Measurements from ENCODE around the gene CCSAP. TPM values are rescaled to one million over a fixed set of nuclear protein-coding genes. Genes with fewer than 3 reads are reported as not detected.

Gene CCSAP
- total RNA-seq, 2 experiments from 2014 or later, result 9.8 TPM

DNA sequence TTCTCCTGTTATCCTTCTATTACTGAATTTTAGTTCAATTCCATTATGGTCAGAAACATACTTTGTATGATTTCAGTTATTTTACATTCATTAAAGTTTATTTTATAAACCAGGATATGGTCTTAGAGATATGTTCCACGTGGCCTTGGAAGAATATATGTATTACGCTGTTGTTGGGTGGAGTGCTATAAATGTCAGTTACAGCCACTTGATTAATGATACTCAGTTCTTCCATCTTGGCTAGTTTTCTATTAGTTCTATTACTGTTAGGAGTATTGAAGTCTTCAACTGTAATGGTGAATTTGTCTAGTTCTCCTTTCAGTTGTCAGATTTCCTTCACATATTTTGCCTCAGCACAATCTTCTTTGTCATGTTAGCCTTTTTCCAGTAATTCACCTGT is 26.7 kb downstream of the CCSAP start:
- CTCF ChIA-PET, result interaction anchor here (0.6 kb wide), 1 partner anchor 1317 kb away, joined by 4 read pairs; no protein-coding TSS in a partner anchor
- POLR2A ChIA-PET, result interaction anchor here (0.5 kb wide), 1 partner anchor 34 kb away, joined by 3 read pairs; no protein-coding TSS in a partner anchor

DNA sequence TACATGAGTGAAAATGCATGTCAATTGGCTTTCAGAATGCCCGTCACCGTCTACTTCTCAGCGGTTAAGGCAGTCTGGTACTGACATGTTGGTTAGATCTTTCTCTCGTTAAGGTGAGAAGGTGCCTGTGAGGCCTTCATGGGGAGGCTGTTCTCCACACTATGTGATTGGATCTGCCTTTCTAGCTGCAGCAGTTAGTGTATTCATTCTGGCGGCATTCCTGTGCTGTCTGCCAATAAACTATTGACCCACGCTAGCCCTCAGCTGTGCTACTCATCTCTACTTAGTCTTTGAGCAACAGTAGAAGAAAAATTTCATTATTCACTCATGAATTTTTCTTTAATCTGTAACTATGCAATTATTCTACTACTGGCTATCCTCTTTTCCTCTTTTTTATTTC is 32.0 kb downstream of the CCSAP start:
- CTCF ChIA-PET, result no interaction called here
- Mint-ChIP-seq H3K4me1 (ENCODE audit: low read depth) (no peaks in the 10 kb centered on the region), H3K27me3 (no peaks in the 10 kb centered on the region), H3K9me3 (no peaks in the 10 kb centered on the region), H3K36me3 (peaks cover 16% of the 10 kb centered on the region), H3K4me3 (no peak overlapping the region), H3K27ac (no peak overlapping the region)
- intact Hi-C loops (cut with micrococcal nuclease), result no loop called here
- POLR2A ChIA-PET, result no interaction called here
- no peak for DNase-seq

More for the DNA sequence above, 26.7 kb downstream of the CCSAP start:
- no peak overlapping the region for H3K27ac Mint-ChIP-seq
- H3K4me3 Mint-ChIP-seq, result no peak overlapping the region
- no peaks in the 10 kb centered on the region for H3K4me1 Mint-ChIP-seq (ENCODE audit: low read depth)
- DNase-seq, result no peak
- H3K9me3 Mint-ChIP-seq, result no peaks in the 10 kb centered on the region
- intact Hi-C loops (cut with micrococcal nuclease), result no loop called here
- no peaks in the 10 kb centered on the region for H3K27me3 Mint-ChIP-seq
- H3K36me3 Mint-ChIP-seq, result peaks cover 15% of the 10 kb centered on the region

DNA sequence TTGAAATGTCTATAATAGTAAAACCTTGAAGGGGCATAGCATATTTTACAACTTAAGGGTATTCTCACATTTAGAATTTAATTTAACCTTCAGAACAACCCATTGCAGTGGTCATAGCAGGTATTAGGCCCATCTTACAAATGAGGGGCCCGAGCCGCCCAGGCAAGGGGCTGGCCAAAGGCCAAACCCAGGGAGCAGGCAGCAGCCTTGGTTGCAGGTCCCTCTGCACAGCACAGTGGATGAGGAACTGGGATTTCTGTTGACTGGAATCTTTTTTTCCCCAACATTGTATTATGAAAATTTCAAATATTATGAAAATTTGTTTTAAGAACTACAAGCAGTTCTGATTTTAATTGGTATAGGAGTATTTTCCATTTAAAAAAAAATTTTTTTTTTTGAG is 33.2 kb downstream of the CCSAP start:
- Mint-ChIP-seq H3K36me3 (peaks cover 16% of the 10 kb centered on the region), H3K4me1 (ENCODE audit: low read depth) (no peaks in the 10 kb centered on the region), H3K4me3 (no peak overlapping the region), H3K27me3 (no peaks in the 10 kb centered on the region), H3K27ac (no peak overlapping the region), H3K9me3 (no peaks in the 10 kb centered on the region)
- POLR2A ChIA-PET, result no interaction called here
- no peak for DNase-seq
- CTCF ChIA-PET, result interaction anchor here (0.6 kb wide), 1 partner anchor 1591 kb away, joined by 3 read pairs; no protein-coding TSS in a partner anchor
- intact Hi-C loops (cut with micrococcal nuclease), result no loop called here

DNA sequence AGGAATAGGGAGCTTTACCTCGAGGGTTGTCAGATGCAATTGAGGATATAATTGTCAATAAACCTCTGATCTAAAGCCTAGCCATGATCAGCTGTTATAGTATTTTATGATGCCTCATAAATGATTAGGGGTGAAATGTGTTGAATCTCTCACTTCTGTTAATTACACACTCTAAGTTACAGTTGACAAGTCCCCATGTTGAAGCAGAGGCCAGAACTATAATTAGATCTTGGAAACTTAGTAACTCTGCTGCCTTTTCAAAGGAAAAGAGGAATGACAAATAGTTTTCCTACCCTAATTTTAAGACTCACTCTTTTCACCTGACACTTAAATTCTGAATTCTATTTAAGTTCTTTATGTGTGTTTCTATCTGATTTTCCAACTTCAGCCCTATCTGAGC is 33.8 kb downstream of the CCSAP start:
- DNase-seq, result no peak
- ChIA-PET POLR2A (no interaction called here), CTCF (interaction anchor here (0.6 kb wide), 1 partner anchor 1592 kb away, joined by 3 read pairs; no protein-coding TSS in a partner anchor)
- H3K4me3 Mint-ChIP-seq, result no peak overlapping the region
- intact Hi-C loops (cut with micrococcal nuclease), result no loop called here
- no peak overlapping the region for H3K27ac Mint-ChIP-seq
- H3K9me3 Mint-ChIP-seq, result no peaks in the 10 kb centered on the region
- H3K27me3 Mint-ChIP-seq, result no peaks in the 10 kb centered on the region
- no peaks in the 10 kb centered on the region for H3K4me1 Mint-ChIP-seq (ENCODE audit: low read depth)
- peaks cover 16% of the 10 kb centered on the region for H3K36me3 Mint-ChIP-seq

DNA sequence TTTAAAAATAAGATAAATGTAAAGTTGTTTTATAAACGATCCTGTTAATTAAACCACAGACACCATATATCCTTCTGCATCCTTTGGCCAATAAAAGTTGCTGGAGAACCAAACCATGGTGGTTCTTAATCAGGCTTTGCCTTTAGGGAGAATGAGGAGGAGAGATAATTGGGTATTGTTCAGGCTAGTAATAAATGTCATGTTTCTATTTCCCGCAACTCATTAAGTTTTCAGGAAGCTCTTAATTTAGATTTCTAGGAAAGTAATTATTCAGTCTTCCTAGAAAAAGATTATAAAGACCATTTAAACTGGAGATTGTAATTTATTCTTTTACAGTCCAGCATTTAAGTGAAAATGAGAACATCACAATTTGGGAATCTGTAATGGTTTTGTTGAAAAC is 37.5 kb downstream of the CCSAP start:
- ChIA-PET CTCF (interaction anchor here (0.6 kb wide), 1 partner anchor 171 kb away, joined by 3 read pairs; no protein-coding TSS in a partner anchor), POLR2A (no interaction called here)
- no peaks in the 10 kb centered on the region for H3K27me3 Mint-ChIP-seq
- H3K4me3 Mint-ChIP-seq, result no peak overlapping the region
- H3K27ac Mint-ChIP-seq, result no peak overlapping the region
- DNase-seq, result no peak
- H3K4me1 Mint-ChIP-seq (ENCODE audit: low read depth), result no peaks in the 10 kb centered on the region
- H3K36me3 Mint-ChIP-seq, result peaks cover 13% of the 10 kb centered on the region
- intact Hi-C loops (cut with micrococcal nuclease), result no loop called here
- H3K9me3 Mint-ChIP-seq, result no peaks in the 10 kb centered on the region

DNA sequence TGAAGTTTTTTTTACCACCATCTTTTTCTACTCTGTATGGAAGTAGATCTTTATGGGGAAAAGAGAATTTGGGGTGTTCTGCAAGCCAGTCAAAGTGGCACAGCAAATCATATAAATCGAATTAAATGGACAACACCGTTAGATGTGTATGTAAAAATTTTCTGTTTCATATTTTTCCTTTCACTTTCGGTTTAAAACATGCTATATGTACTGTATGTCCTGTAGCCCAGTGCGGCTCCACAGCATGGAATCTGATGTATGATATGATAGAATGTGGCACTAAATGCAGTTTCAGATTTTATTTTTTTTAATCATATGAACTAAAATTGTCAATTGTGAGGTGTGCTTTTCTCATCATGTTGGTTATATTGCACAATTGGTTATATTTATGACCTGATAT is 39.0 kb downstream of the CCSAP start:
- Mint-ChIP-seq H3K9me3 (no peaks in the 10 kb centered on the region), H3K27me3 (no peaks in the 10 kb centered on the region), H3K36me3 (peaks cover 21% of the 10 kb centered on the region), H3K27ac (no peak overlapping the region), H3K4me1 (ENCODE audit: low read depth) (no peaks in the 10 kb centered on the region), H3K4me3 (no peak overlapping the region)
- DNase-seq, result no peak
- CTCF ChIA-PET, result no interaction called here
- intact Hi-C loops (cut with micrococcal nuclease), result no loop called here
- POLR2A ChIA-PET, result no interaction called here

DNA sequence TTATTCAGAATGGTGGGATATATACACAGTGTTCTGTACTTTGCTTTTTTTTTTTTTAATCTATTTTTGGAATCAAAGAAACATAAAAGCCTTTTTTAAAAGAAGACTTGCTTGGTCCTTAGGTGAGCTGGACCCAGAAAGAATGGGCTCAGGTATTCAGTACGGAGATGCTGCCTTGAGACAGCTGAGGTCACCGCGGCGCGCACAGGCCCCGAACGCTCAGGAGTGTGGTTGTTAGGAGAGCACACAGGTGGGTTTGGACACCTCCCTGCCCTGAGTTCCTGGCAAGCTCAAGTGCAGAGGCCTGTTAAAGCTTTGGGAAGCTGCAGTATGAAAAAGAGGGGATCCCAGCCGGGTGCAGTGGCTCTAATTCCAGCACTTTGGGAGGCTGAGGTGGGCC is 40.1 kb downstream of the CCSAP start:
- no peak overlapping the region for H3K4me3 Mint-ChIP-seq
- no peaks in the 10 kb centered on the region for H3K9me3 Mint-ChIP-seq
- H3K4me1 Mint-ChIP-seq (ENCODE audit: low read depth), result no peaks in the 10 kb centered on the region
- DNase-seq, result no peak
- H3K27me3 Mint-ChIP-seq, result no peaks in the 10 kb centered on the region
- intact Hi-C loops (cut with micrococcal nuclease), result no loop called here
- POLR2A ChIA-PET, result no interaction called here
- H3K27ac Mint-ChIP-seq, result no peak overlapping the region
- H3K36me3 Mint-ChIP-seq, result peaks cover 21% of the 10 kb centered on the region
- CTCF ChIA-PET, result no interaction called here

DNA sequence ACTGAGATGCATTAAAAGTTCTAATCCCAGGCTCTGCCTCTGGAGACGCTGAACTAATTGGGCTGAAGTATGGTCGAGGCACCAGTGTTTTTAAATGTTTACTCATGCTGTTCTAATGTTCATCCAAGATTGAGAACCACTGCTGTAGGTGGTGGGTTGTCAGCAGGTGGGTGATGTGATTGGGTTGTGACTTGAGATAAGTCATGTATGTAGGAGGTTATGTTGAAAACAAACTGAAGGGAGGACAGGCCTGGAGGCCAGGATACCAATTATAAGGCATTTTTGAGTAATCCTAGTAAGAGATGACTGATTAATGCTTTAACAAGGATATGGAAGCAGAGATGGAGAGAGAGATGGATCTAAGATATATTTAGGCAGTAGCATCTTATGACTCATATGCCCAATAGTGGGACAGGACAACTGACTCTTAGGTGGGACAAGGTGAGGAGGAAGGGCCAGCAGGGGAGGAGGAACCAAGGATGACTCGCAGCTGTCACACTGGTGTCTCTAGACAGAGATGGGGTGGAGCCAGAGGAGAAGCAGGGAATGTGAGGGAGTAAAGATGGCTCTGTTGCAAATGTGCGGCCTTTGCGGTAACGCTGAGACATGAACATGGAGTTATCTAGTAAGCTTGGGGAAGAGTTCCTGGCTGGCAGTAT is 42.6 kb downstream of the CCSAP start:
- DNase-seq, result no peak
- no peaks in the 10 kb centered on the region for H3K27me3 Mint-ChIP-seq
- ChIA-PET POLR2A (no interaction called here), CTCF (no interaction called here)
- no peak overlapping the region for H3K4me3 Mint-ChIP-seq
- no peak overlapping the region for H3K27ac Mint-ChIP-seq
- no peaks in the 10 kb centered on the region for H3K4me1 Mint-ChIP-seq (ENCODE audit: low read depth)
- intact Hi-C loops (cut with micrococcal nuclease), result no loop called here
- H3K36me3 Mint-ChIP-seq, result peaks cover 16% of the 10 kb centered on the region
- no peaks in the 10 kb centered on the region for H3K9me3 Mint-ChIP-seq

DNA sequence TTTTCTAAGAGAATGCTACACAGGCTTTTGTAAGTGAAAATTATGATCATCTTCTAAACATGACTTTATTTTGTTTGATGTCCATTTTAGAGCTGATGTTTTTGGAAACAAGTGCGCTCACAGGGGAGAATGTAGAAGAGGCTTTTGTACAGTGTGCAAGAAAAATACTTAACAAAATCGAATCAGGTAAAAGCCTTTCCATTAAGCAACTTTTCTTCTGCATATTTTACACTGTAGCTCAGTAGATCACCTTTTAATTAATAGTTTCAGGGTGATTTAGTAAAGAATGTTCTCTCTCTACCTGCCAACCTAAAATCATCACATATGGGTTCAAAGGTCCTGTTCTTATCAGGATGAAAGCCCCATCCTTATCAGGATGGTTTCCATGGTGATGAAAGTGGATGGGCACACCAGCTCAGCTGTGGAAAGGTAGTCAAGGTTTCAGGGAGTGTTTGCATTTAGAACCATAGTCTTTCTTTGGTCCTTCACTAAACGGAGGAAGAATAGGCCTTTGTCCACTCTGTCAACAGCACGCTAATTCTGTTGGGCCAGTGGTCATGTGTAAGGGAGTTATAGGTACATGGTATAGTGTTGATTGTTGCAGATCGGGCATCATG is 43.9 kb downstream of the CCSAP start:
- ChIA-PET CTCF (no interaction called here), POLR2A (no interaction called here)
- peaks cover 16% of the 10 kb centered on the region for H3K36me3 Mint-ChIP-seq
- H3K9me3 Mint-ChIP-seq, result no peaks in the 10 kb centered on the region
- intact Hi-C loops (cut with micrococcal nuclease), result no loop called here
- H3K4me3 Mint-ChIP-seq, result no peak overlapping the region
- H3K4me1 Mint-ChIP-seq (ENCODE audit: low read depth), result no peaks in the 10 kb centered on the region
- no peak overlapping the region for H3K27ac Mint-ChIP-seq
- H3K27me3 Mint-ChIP-seq, result no peaks in the 10 kb centered on the region
- no peak for DNase-seq

DNA sequence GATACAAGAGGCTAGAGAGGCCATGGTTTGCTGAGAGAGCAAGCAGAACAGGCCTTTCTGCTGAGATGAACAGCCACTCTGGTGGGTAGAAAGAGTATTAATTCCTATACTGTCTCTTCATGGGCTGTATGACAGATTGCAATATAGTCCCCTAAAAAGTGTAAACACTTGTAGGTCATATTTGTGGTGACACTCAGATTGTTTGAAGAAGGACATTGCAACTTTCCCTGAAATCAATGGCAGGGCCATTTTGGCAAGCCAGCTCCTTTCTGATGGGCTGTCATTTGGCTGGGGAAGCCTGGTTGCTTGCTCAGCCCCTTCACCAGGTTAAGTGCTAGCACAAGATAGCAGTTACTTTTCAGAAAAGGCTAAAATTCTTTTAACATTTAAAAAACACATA is 44.4 kb downstream of the CCSAP start:
- H3K9me3 Mint-ChIP-seq, result no peaks in the 10 kb centered on the region
- no peak for DNase-seq
- intact Hi-C loops (cut with micrococcal nuclease), result no loop called here
- H3K4me3 Mint-ChIP-seq, result no peak overlapping the region
- H3K4me1 Mint-ChIP-seq (ENCODE audit: low read depth), result no peaks in the 10 kb centered on the region
- ChIA-PET POLR2A (no interaction called here), CTCF (interaction anchor here (0.7 kb wide), 1 partner anchor 40 kb away, joined by 3 read pairs; no protein-coding TSS in a partner anchor)
- H3K36me3 Mint-ChIP-seq, result peaks cover 16% of the 10 kb centered on the region
- no peak overlapping the region for H3K27ac Mint-ChIP-seq
- H3K27me3 Mint-ChIP-seq, result no peaks in the 10 kb centered on the region

DNA sequence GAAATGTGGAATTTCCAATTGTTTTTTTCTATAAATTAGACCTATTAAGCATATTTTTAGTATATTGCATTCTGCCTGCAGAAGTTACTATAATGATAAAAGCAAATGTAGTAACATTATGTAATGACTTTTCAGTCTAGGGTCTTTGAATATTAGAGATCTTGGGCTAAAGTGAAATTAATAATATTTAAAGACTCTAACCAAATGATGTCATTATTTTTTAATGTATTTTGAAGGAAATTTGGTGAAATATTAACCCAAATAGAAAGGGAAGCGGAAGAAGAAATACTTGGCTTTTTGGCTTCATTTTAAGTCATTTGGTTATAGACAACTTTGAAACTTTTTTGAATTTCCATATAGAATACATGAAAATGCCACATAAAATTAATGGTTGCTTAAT is 45.1 kb downstream of the CCSAP start:
- no peaks in the 10 kb centered on the region for H3K4me1 Mint-ChIP-seq (ENCODE audit: low read depth)
- H3K36me3 Mint-ChIP-seq, result peaks cover 16% of the 10 kb centered on the region
- no peaks in the 10 kb centered on the region for H3K27me3 Mint-ChIP-seq
- no peak for DNase-seq
- CTCF ChIA-PET, result no interaction called here
- POLR2A ChIA-PET, result no interaction called here
- no peak overlapping the region for H3K4me3 Mint-ChIP-seq
- no peaks in the 10 kb centered on the region for H3K9me3 Mint-ChIP-seq
- no peak overlapping the region for H3K27ac Mint-ChIP-seq
- intact Hi-C loops (cut with micrococcal nuclease), result no loop called here

DNA sequence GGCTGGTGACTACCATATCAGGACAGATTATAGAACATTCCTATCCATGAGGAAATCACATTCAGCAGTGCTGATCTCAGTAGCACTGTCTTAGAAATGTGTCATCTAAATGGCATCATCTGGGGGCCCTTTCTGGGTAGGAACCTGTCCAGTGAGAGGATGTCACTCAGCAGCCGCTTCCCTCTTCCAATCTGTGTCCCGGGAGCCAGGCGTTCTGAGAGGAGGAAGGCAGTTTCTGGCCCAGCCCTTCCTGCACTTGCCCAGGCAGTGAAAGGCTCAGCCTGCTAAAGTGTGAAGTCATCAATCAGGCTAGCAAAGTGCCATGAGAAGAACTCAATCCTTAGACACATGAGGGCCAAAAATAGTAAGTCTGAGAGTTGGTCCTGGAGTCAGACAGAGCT is 46.3 kb downstream of the CCSAP start:
- POLR2A ChIA-PET, result no interaction called here
- H3K27me3 Mint-ChIP-seq, result no peaks in the 10 kb centered on the region
- CTCF ChIA-PET, result interaction anchor here (1.2 kb wide), 1 partner anchor 69 kb away, joined by 4 read pairs; no protein-coding TSS in a partner anchor
- no peak overlapping the region for H3K4me3 Mint-ChIP-seq
- no peak for DNase-seq
- H3K36me3 Mint-ChIP-seq, result peaks cover 16% of the 10 kb centered on the region
- no peaks in the 10 kb centered on the region for H3K4me1 Mint-ChIP-seq (ENCODE audit: low read depth)
- H3K27ac Mint-ChIP-seq, result no peak overlapping the region
- H3K9me3 Mint-ChIP-seq, result no peaks in the 10 kb centered on the region
- intact Hi-C loops (cut with micrococcal nuclease), result no loop called here

DNA sequence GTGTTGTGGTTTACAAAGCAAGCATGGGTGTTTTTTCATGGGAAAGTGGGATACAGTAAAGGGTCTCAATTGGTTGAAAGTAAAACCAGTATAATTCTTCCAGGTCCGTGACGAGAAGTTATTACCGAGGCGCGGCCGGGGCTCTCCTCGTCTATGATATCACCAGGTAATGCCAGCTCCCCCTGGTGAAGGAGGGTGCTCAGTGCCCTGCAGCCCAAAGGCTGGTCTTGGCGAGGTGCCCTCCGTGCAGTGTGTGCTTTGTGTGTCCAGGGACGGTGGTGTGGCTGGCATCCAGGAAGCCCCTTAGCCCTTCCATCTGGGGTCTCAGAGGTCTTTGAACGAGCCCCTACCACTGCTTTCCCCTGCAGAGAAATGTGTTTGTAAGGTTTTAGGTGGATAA is 47.1 kb downstream of the CCSAP start:
- no peak for DNase-seq
- Mint-ChIP-seq H3K36me3 (peaks cover 21% of the 10 kb centered on the region), H3K4me3 (no peak overlapping the region), H3K9me3 (no peaks in the 10 kb centered on the region), H3K4me1 (ENCODE audit: low read depth) (no peaks in the 10 kb centered on the region), H3K27me3 (no peaks in the 10 kb centered on the region), H3K27ac (no peak overlapping the region)
- ChIA-PET CTCF (interaction anchor here (1.2 kb wide), 1 partner anchor 68 kb away, joined by 4 read pairs; no protein-coding TSS in a partner anchor), POLR2A (no interaction called here)
- intact Hi-C loops (cut with micrococcal nuclease), result no loop called here

Data from activated CD4-positive, alpha-beta memory T cell treated with anti-CD3 and anti-CD28 coated beads for 36 hours (primary cell).